HEK293 (cell line): ENCODE data around the gene BYSL.

Experiments used
- PATZ1 ChIP-seq: fragments of 450-650 bp; formaldehyde crosslinking; IDR thresholded peaks from 2 replicates; pipeline ENCODE4 v1.5.1; 2016; ENCODE audit warnings: missing biosample characterization, missing genetic modification characterization
- SP2 ChIP-seq: fragments of 450-650 bp; formaldehyde crosslinking; IDR thresholded peaks from 2 replicates; pipeline ENCODE4 v1.5.1; 2016; ENCODE audit warnings: missing biosample characterization, missing genetic modification characterization
- TRIM28 ChIP-seq: IDR thresholded peaks from 2 replicates; pipeline ENCODE4 v1.6.1; 2011; ENCODE audit warnings: low read length, control low read depth, borderline replicate concordance
- ZBTB17 ChIP-seq: fragments of 450-650 bp; formaldehyde crosslinking; IDR thresholded peaks from 2 replicates; pipeline ENCODE4 v1.5.1; 2016; ENCODE audit warnings: missing biosample characterization, missing genetic modification characterization
- ZBTB26 ChIP-seq: fragments of 450-650 bp; formaldehyde crosslinking; optimal IDR thresholded peaks from 2 replicates; pipeline ENCODE3; 2016; ENCODE audit warnings: missing biosample characterization, mild to moderate bottlenecking, missing genetic modification characterization
- ZBTB8A ChIP-seq: fragments of 450-650 bp; formaldehyde crosslinking; IDR thresholded peaks from 2 replicates; pipeline ENCODE4 v1.5.1; 2016; ENCODE audit warnings: missing biosample characterization, missing genetic modification characterization
- ZFP37 ChIP-seq: fragments of 450-650 bp; formaldehyde crosslinking; IDR thresholded peaks from 2 replicates; pipeline ENCODE4 v1.5.1; 2016; ENCODE audit warnings: missing biosample characterization, missing genetic modification characterization
- ZNF155 ChIP-seq: fragments of 450-650 bp; formaldehyde crosslinking; IDR thresholded peaks from 2 replicates; pipeline ENCODE4 v1.5.1; 2016; ENCODE audit warnings: missing biosample characterization, missing genetic modification characterization
- ZNF274 ChIP-seq, 2 experiments: fragments of 200-500 bp in 1 of 2; fragments of 450-650 bp in 1 of 2; sonication (Bioruptor generic) in 1 of 2; formaldehyde crosslinking in 1 of 2; IDR thresholded peaks; 2 replicates each; pipeline versions ENCODE4 v1.5.1 to v1.6.1; 2014 to 2016; ENCODE audit warnings: borderline replicate concordance in 1 of 2, inconsistent platforms in 1 of 2, low read length in 1 of 2, missing biosample characterization in 1 of 2, missing genetic modification characterization in 1 of 2
- ZNF335 ChIP-seq: fragments of 450-650 bp; formaldehyde crosslinking; conservative IDR thresholded peaks from 2 replicates; pipeline ENCODE4 v1.5.1; 2016; ENCODE audit warnings: missing biosample characterization, missing genetic modification characterization
- ZNF366 ChIP-seq: fragments of 450-650 bp; formaldehyde crosslinking; conservative IDR thresholded peaks from 2 replicates; pipeline ENCODE4 v1.5.1; 2016; ENCODE audit warnings: missing biosample characterization, missing genetic modification characterization
- ZNF398 ChIP-seq: fragments of 450-650 bp; formaldehyde crosslinking; IDR thresholded peaks from 2 replicates; pipeline ENCODE4 v1.5.1; 2017; ENCODE audit warnings: missing biosample characterization, missing genetic modification characterization
- ZNF449 ChIP-seq: fragments of 450-650 bp; formaldehyde crosslinking; IDR thresholded peaks from 2 replicates; pipeline ENCODE4 v1.5.1; 2017; ENCODE audit warnings: missing biosample characterization, mild to moderate bottlenecking, missing genetic modification characterization, moderate library complexity
- ZNF513 ChIP-seq: fragments of 450-650 bp; IDR thresholded peaks from 2 replicates; pipeline ENCODE4 v1.5.1; 2018; ENCODE audit warnings: missing biosample characterization, missing genetic modification characterization
- ZNF544 ChIP-seq: fragments of 450-650 bp; formaldehyde crosslinking; IDR thresholded peaks from 2 replicates; pipeline ENCODE4 v1.5.0; 2017; ENCODE audit warnings: missing biosample characterization, missing genetic modification characterization
- ZSCAN4 ChIP-seq: fragments of 450-650 bp; formaldehyde crosslinking; IDR thresholded peaks from 2 replicates; pipeline ENCODE4 v1.5.1; 2017; ENCODE audit warnings: missing biosample characterization, missing genetic modification characterization

Gene BYSL

GRCh38 chr6:41894366-41895299 lies 26.7 kb upstream of the BYSL start (continued):
- no peak for TF ChIP-seq ZNF449 (tag by site-specific recombination)
- 0 out of 2 replicates have a peak, but pooled peaks have one; percentile 13 for TF ChIP-seq ZFP37
- peak; percentile 45; the same call in 1 of the 2 replicates for TF ChIP-seq SP2 (tag by site-specific recombination)
- TF ChIP-seq PATZ1 (tag by site-specific recombination) = peak; percentile 32
- TF ChIP-seq ZBTB8A (tag by site-specific recombination) = peak; percentile 80
- TF ChIP-seq TRIM28 = no peak
- TF ChIP-seq ZNF513 (tag by site-specific recombination) = no peak
- no peak for TF ChIP-seq ZSCAN4 (tag by site-specific recombination)
- TF ChIP-seq ZNF155 (tag by site-specific recombination) = no peak
- TF ChIP-seq ZNF398 (tag by site-specific recombination) = peak; percentile 74
- peak; percentile 5; the same call in 1 of the 2 replicates for TF ChIP-seq ZNF544
- no peak for TF ChIP-seq ZNF274 (IDR thresholded peaks at IDR 0.05; ENCODE audit: low read length)
- no peak for TF ChIP-seq ZNF274 (tag by site-specific recombination; IDR thresholded peaks at IDR 0.05; ENCODE audit: borderline replicate concordance)
- peak; percentile 77 for TF ChIP-seq ZBTB17 (tag by site-specific recombination)
- TF ChIP-seq ZBTB26 (tag by site-specific recombination) = no peak
- TF ChIP-seq ZNF335 (tag by site-specific recombination) = peak; percentile 71
- TF ChIP-seq ZNF366 (tag by site-specific recombination) = peak; percentile 54; the same call in 1 of the 2 replicates
